HG03095 (cell line): ENCODE data around the gene YWHAH.
"Not testable (repeated sequence)": the region's sequence is repeated elsewhere in the genome, so short reads cannot be mapped to it uniquely, and the experiment has no call there.

Experiments used
- ATAC-seq: cut with Tn5 transposase; IDR thresholded peaks from one replicate; pipeline ENCODE4 v1.9.1; 2021; ENCODE audit warnings: moderate library complexity; ENCODE audit not compliant: unreplicated experiment

YWHAH gene

GRCh38 chr22:31977141-31977841 lies 33.0 kb downstream of the YWHAH start:
- no peak for ATAC-seq

- ATAC-seq = no peak
Measured at GRCh38 chr22:31977939-31978338, 33.6 kb downstream of the YWHAH start.

GRCh38 chr22:31980628-31981027 lies 36.3 kb downstream of the YWHAH start:
- ATAC-seq = no peak

GRCh38 chr22:31981976-31982375 lies 37.6 kb downstream of the YWHAH start:
- ATAC-seq = not testable (repeated sequence)

- ATAC-seq = no peak
Measured at GRCh38 chr22:31983911-31984656, 39.7 kb downstream of the YWHAH start.

- ATAC-seq = no peak
Measured at GRCh38 chr22:31987218-31987617, 42.9 kb downstream of the YWHAH start.

GRCh38 chr22:31991102-31991839 lies 46.9 kb downstream of the YWHAH start:
- ATAC-seq = no peak

GRCh38 chr22:31995046-31995445 lies 50.7 kb downstream of the YWHAH start:
- no peak for ATAC-seq

GRCh38 chr22:31995807-31996206 lies 51.5 kb downstream of the YWHAH start:
- ATAC-seq = no peak

GRCh38 chr22:31998784-31999385 lies 54.5 kb downstream of the YWHAH start:
- ATAC-seq = no peak

GRCh38 chr22:32000181-32000580 lies 55.8 kb downstream of the YWHAH start:
- no peak for ATAC-seq

- no peak for ATAC-seq
Measured at GRCh38 chr22:32005453-32005852, 61.1 kb downstream of the YWHAH start.
